K562 treated with DMSO at 1 percent for 12 hours (cell line): ENCODE results near the gene IBSP. TPM values are rescaled to one million over a fixed set of nuclear protein-coding genes. Genes with fewer than 3 reads are reported as not detected.

ENCODE experiments used
- total RNA-seq: library from RNA; unstranded; fragments of 300-600 nt; gene quantifications from 2 replicates; pipeline ENCODE4 v1.2.3, GENCODE V29; 2022; ENCODE audit not compliant: insufficient read depth

IBSP gene, protein sequence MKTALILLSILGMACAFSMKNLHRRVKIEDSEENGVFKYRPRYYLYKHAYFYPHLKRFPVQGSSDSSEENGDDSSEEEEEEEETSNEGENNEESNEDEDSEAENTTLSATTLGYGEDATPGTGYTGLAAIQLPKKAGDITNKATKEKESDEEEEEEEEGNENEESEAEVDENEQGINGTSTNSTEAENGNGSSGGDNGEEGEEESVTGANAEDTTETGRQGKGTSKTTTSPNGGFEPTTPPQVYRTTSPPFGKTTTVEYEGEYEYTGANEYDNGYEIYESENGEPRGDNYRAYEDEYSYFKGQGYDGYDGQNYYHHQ
- not detected in 2 replicates for total RNA-seq

DNA sequence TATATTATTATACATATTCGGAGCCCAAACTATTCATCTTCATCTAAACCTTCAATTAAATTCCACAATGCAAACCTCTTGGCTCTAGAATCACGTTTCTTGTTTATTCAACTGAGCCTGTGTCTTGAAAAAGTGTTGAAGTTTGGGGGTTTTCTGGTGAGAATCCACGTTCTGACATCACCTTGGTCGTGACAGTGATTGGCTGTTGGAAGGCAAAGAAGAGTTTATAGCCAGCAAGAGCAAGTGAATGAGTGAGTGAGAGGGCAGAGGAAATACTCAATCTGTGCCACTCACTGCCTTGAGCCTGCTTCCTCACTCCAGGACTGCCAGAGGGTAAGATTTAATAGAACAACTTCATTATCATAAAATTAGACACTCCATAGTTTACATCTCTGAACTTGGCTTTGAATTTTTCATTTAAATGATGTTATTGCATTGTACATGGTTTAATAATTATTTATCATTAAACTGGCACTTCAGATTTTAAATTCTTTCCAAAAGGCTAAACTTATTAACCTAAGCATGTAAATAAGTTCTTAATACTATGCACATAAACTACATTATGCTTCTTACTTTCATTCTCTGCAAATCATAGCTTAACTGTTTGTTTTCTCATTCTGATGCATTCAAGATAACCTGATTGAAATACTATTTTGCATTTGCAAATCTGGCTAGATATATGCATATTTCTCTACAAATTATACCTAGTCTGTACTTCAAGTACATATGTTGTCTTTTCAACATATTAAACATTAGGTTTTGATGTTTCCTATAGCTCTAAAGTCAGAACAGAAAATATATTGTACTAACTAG is at the start of gene IBSP:
Gene IBSP (plus strand): TSS at position 254 of the 813 bp plus-strand sequence. CDS start 2,808 bp downstream, outside the sequence.

DNA sequence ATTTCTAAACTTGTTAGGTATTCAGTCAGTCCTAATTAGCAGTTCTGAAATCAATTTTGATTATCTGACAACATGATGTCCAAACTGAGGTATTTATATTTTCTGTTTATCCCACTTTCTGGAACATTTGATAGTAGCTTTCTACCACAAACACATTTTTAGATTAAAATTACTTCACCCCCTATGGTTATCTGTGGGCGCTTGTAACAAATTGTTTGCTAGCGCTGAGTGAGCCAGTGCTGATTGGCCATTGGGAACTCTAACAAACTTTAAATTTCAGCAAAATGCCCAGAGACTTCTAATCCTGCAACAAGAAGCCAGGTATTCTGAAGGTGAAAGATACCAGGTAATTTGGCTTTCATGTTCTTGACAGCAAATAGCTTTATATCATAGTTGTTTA is 33.3 kb downstream of the IBSP start, which contains the start of gene MEPE:
Gene MEPE (plus strand): TSS at position 301 of the 400 bp plus-strand sequence. CDS start 1,746 bp downstream, outside the sequence.

Other genes with a start within 250 kb of the IBSP start
- gene DSPP, start 191.0 kb upstream of the IBSP start, total RNA-seq = not detected in 2 replicates
- not detected in 2 replicates for gene DMP1, start 149.3 kb upstream of the IBSP start, total RNA-seq
- gene MEPE, start 33.4 kb downstream of the IBSP start, total RNA-seq = not detected in 2 replicates
- gene SPP1, start 176.2 kb downstream of the IBSP start, total RNA-seq = 1.2 TPM in 1 of 2 replicates, not detected in the other
- 0.49 TPM in 1 of 2 replicates, not detected in the other for gene PKD2, start 208.1 kb downstream of the IBSP start, total RNA-seq